G401 (cell line): ENCODE measurements around the gene IL1RN. TPM values are rescaled to one million over a fixed set of nuclear protein-coding genes. Genes with fewer than 3 reads are reported as not detected.

Source experiments
- DNase-seq: peaks from one replicate; pipeline ENCODE4 v3.0.0-alpha.2; 2015; ENCODE audit warnings: low spot score
- in situ Hi-C: cut with HindIII; loops from 2 replicates; pipeline ENCODE4 v1.10.0; 2016; ENCODE audit warnings: low sequenced_read_pairs, mixed read lengths
- total RNA-seq: library from RNA; depleted of rRNA; stranded (reverse); fragments of >200 nt; shearing (Covaris generic); gene quantifications from 2 replicates; pipeline ENCODE4 v1.2.3, GENCODE V29; 2014

IL1RN gene
- total RNA-seq, 1 experiment from 2014 or later = not detected

- in situ Hi-C loops = no loop called here
- no peak for DNase-seq
Observed at GRCh38 chr2:113124181-113124961, 3.0 kb upstream of the IL1RN start.

- in situ Hi-C loops = no loop called here
- no peak for DNase-seq
Observed at GRCh38 chr2:113124984-113125855, 2.2 kb upstream of the IL1RN start.

DNA sequence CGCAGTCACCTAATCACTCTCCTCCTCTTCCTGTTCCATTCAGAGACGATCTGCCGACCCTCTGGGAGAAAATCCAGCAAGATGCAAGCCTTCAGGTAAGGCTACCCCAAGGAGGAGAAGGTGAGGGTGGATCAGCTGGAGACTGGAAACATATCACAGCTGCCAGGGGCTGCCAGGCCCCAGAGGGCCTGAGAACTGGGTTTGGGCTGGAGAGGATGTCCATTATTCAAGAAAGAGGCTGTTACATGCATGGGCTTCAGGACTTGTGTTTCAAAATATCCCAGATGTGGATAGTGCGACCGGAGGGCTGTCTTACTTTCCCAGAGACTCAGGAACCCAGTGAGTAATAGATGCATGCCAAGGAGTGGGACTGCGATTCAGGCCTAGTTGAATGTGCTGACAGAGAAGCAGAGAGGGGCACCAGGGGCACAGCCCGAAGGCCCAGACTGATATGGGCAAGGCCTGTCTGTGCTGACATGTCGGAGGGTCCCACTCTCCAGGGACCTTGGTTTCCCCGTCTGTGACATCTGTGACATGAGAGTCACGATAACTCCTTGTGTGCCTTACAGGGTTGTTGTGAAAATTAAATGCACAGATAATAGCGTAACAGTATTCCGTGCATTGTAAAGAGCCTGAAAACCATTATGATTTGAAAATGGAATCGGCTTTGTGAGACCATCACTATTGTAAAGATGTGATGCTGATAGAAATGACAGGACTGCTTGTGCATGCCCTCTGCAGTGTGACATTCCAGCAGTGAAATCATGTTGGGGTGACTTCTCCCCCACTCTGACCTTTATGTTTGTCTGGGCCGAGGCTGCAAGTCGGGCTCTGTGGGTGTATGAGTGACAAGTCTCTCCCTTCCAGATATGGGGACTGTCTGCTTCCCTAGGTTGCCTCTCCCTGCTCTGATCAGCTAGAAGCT is 510 bp downstream of the IL1RN start:
- in situ Hi-C loops = no loop called here
- no peak for DNase-seq

DNA sequence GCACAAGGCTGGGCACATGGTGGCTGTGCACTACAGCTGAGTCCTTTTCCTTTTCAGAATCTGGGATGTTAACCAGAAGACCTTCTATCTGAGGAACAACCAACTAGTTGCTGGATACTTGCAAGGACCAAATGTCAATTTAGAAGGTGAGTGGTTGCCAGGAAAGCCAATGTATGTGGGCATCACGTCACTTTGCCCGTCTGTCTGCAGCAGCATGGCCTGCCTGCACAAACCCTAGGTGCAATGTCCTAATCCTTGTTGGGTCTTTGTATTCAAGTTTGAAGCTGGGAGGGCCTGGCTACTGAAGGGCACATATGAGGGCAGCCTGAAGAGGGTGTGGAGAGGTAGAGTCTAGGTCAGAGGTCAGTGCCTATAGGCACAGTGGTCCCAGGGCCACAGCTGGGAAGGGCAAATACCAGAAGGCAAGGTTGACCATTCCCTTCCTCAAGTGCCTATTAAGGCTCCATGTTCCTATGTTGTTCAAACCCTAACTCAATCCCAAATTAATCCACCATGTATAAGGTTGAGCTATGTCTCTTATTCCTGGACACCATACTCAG is 2.2 kb downstream of the IL1RN start:
- in situ Hi-C loops = no loop called here
- no peak for DNase-seq

DNA sequence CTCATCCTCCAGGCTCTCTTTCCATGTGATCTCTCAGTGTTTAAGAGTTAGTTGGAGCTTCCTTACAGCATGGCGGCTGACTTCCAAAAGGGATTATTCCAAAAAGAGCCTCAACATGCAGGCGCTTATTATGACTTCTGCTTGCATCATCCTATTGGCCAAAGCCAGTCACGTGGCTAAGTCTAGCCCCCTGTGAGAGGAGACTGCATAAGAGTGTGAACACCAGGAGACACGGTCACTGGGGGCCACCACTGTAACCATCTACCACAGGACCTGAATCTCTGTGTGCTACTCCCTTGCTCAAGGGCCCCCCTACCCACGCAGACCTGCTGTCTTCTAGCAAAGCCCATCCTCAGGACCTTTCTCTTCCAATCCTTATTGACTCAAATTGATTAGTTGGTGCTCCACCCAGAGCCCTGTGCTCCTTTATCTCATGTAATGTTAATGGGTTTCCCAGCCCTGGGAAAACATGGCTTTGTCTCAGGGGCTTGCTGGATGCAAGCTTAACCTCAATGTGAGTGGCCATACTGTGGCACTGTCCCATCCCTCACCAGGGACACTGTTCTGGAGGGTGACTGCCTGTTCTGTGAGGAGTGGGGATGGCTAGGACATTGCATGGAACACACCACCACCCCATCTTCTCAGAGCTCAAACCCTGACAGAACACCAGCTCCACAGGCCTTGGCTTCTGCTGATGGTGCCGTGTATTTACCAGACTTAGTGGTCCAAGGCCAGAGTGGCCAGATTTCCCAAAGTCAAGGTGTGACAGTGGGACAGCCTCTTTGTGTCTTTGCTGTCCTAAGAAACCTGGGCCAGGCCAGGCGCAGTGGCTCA is 4.2 kb downstream of the IL1RN start:
- in situ Hi-C loops = no loop called here
- no peak for DNase-seq

DNA sequence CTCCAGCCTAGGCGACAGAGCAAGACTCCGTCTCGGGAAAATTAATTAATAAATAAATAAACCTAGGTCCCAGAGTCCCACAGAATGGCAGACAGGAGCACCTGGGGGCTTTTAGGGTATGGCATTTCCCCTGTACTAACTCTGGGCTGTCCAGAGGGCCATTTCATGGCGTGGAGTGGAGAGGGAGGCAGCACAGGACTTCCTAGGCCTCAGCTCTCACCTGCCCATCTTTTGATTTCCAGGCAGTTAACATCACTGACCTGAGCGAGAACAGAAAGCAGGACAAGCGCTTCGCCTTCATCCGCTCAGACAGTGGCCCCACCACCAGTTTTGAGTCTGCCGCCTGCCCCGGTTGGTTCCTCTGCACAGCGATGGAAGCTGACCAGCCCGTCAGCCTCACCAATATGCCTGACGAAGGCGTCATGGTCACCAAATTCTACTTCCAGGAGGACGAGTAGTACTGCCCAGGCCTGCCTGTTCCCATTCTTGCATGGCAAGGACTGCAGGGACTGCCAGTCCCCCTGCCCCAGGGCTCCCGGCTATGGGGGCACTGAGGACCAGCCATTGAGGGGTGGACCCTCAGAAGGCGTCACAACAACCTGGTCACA is 5.1 kb downstream of the IL1RN start:
- in situ Hi-C loops = no loop called here
- no peak for DNase-seq

- DNase-seq = no peak
- in situ Hi-C loops = no loop called here
Observed at GRCh38 chr2:113133704-113134598, 6.6 kb downstream of the IL1RN start.

DNA sequence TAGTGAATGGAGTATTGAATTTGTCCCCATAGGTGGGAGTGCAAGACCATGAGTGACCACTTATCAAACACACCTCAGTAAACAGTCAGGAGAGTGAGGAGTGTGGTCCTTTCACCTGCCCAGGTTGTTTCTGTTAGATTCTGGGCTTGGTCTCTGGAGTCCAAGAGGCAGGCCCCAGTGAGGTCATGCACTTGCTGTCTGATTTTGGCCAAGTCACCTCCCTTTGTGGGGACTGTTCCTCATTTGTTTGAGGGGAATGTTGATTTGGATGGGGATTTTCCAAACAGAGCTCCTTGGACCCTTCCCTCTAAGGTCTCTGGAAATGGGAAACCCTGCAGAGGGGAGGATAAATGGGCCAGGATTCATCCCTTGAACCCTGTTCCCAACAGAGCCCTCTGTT is 7.3 kb downstream of the IL1RN start:
- no peak for DNase-seq

DNA sequence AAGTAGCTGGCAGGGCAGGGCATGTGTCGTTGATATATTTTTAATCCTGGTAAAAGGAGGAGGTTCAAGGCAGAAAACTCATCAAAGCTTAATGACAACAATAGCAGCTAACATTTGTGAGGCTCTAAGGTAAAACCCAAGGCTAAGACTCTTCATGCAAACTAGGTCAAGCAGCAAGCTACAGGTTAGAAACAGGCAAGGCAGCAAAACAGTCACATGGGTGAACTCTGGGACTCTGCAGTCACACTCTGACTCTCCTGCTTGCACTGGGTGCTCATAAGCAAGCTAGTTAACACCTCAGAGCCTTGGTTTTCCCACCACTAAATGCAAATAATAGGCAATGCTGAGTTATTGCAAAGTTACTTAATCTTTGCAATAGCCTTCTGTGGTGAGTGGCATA is 7.9 kb downstream of the IL1RN start:
- in situ Hi-C loops = no loop called here
- no peak for DNase-seq

More for the DNA sequence above, 7.3 kb downstream of the IL1RN start:
- in situ Hi-C loops = no loop called here

- in situ Hi-C loops = no loop called here
- DNase-seq = peak; percentile 18
Observed at GRCh38 chr2:113136828-113137775, 9.7 kb downstream of the IL1RN start.

- in situ Hi-C loops = no loop called here
- no peak for DNase-seq
Observed at GRCh38 chr2:113137827-113138226, 10.4 kb downstream of the IL1RN start.

DNA sequence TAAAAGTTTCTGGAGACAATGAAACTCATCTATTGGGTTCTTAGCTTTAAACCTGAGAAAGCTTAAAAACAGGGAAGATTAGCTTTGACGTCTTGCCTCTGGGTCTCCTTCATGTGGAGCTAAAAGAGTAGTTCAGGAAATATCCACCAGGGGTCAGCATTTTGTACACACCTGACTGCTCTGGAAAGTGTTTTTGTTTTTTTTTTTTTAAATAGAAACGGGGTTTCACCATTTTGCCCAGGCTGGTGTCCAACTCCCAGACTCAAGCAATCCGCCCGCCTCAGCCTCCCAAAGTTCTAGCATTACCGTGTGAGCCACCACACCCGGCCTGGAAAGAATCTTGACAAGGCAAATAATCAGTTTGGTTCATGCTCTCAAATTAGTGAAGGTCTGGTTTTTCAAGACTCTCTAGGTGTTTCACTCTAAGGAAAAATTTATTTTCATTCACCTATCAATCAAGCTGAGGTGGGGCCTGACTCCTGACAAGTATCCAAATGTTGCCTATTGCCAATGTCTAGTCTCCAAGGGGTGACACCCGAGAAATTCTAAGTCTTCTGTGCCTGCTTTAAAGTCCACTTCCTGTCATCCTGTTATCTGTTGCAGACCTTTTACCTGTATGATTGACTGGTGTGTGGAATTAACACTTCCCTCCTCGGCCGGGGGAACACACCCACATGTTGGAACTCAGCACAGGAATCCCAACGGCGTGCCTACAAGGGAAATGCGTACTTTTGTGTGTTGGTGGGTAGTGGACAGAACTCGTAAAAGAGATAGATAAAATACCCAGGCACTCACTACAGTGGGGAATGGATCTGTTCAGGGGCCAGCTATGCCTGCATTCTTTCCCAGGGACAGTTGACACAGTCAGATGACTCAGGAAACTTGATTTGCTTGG is 11.3 kb downstream of the IL1RN start:
- in situ Hi-C loops = no loop called here
- peak; percentile 67 for DNase-seq

DNA sequence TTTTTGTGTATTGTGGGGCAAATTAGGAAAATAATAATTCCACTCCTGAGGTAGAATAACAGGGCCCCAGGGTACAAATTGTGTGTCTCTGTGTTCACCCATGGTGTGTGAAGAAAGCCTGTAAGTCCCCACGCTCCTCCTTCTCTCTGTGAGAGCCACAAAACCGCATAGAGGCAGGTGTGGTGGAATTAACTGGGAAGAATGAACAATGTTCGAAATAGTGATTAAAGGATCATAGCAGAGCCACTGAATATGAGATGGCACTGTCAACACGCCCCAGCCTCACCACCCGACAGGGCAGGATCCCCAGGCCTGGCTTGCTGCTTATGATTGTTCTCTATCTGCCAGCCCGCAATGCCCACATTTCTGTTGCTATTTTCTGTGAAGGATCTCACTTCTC is 14.1 kb downstream of the IL1RN start:
- DNase-seq = no peak
- in situ Hi-C loops = no loop called here

GRCh38 chr2:113142290-113142689 is 14.9 kb downstream of the IL1RN start:
- in situ Hi-C loops = no loop called here
- DNase-seq = no peak

DNA sequence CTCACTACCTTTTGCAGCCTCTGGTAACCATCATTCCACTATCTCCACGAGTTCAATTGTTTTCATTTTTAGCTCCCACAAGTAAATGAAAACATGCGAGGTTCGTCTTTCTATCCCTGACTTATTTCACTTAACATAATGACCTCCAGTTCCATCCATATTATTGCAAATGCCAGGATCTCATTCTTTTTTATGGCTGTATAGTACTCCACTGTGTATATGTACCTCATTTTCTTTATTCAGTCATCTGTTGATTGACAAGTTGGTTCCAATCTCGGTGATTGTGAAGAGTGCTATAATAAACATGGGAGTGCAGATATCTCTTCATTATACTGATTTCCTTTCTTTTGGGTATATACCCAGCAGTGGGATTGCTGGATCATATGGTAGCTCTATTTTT is 16.9 kb downstream of the IL1RN start:
- in situ Hi-C loops = no loop called here
- no peak for DNase-seq
